Trophoblast cell (in vitro differentiated cells and primary cell): Measurements from ENCODE around the gene VWA2.

Source experiments
- DNase-seq, 2 donors: peaks; one replicate each; pipeline ENCODE4 v3.0.0-alpha.2; 2016
- H2AFZ ChIP-seq: 2 replicates; pipeline ENCODE4 v1.6.1; 2013; ENCODE audit warnings: low read length, moderate library complexity, mild to moderate bottlenecking; ENCODE audit not compliant: insufficient read depth, poor library complexity
- H2AK5ac ChIP-seq: 2 replicates; pipeline ENCODE4 v1.6.1; 2013; ENCODE audit warnings: mild to moderate bottlenecking, low read length
- H2BK120ac ChIP-seq: 2 replicates; pipeline ENCODE4 v1.6.1; 2013; ENCODE audit warnings: low read length, mild to moderate bottlenecking, moderate library complexity; ENCODE audit not compliant: insufficient read depth, poor library complexity
- H2BK12ac ChIP-seq: 2 replicates; pipeline ENCODE4 v1.6.1; 2013; ENCODE audit warnings: mild to moderate bottlenecking, low read length, moderate library complexity
- H2BK5ac ChIP-seq: 2 replicates; pipeline ENCODE4 v1.6.1; 2013; ENCODE audit warnings: low read length, low read depth, moderate library complexity, mild to moderate bottlenecking; ENCODE audit not compliant: poor library complexity
- H3K14ac ChIP-seq: 2 replicates; pipeline ENCODE4 v1.6.1; 2013; ENCODE audit warnings: mild to moderate bottlenecking, low read length
- H3K18ac ChIP-seq: 2 replicates; pipeline ENCODE4 v1.6.1; 2013; ENCODE audit warnings: mild to moderate bottlenecking, low read length
- H3K23ac ChIP-seq: 2 replicates; pipeline ENCODE4 v1.6.1; 2013; ENCODE audit warnings: low read length
- H3K27ac ChIP-seq: 2 replicates; pipeline ENCODE4 v1.5.1; 2013; ENCODE audit warnings: low read depth, mild to moderate bottlenecking, inconsistent platforms, low read length, moderate library complexity
- H3K27me3 ChIP-seq: 2 replicates; pipeline ENCODE4 v1.6.1; 2013; ENCODE audit warnings: inconsistent platforms, mild to moderate bottlenecking, low read length, moderate library complexity; ENCODE audit not compliant: insufficient read depth
- H3K36me3 ChIP-seq, 2 experiments: 1 replicate in 1 of 2; 2 replicates in 1 of 2; pipeline ENCODE4 v1.6.1; 2013; ENCODE audit warnings: low read length in 2 of 2, mild to moderate bottlenecking in 2 of 2, moderate library complexity in 1 of 2; ENCODE audit not compliant: insufficient read depth in 2 of 2, control insufficient read depth in 1 of 2
- H3K4ac ChIP-seq: 2 replicates; pipeline ENCODE4 v1.6.1; 2013; ENCODE audit warnings: low read depth, mild to moderate bottlenecking, low read length, moderate library complexity
- H3K4me1 ChIP-seq, 2 experiments: 1 replicate in 1 of 2; 2 replicates in 1 of 2; pipeline ENCODE4 v1.6.1; 2013; ENCODE audit warnings: low read length in 2 of 2, mild to moderate bottlenecking in 2 of 2, moderate library complexity in 1 of 2; ENCODE audit not compliant: insufficient read depth in 2 of 2, control insufficient read depth in 1 of 2
- H3K4me2 ChIP-seq: 2 replicates; pipeline ENCODE4 v1.6.1; 2013; ENCODE audit warnings: inconsistent platforms, mild to moderate bottlenecking, low read length, moderate library complexity
- H3K4me3 ChIP-seq: 2 replicates; pipeline ENCODE4 v1.5.1; 2013; ENCODE audit warnings: mild to moderate bottlenecking, low read depth, low read length, inconsistent platforms
- H3K79me1 ChIP-seq: one replicate; pipeline ENCODE4 v1.6.1; 2013; ENCODE audit warnings: low read length
- H3K79me2 ChIP-seq: 2 replicates; pipeline ENCODE4 v1.6.1; 2013; ENCODE audit warnings: low read length, mild to moderate bottlenecking; ENCODE audit not compliant: control insufficient read depth, insufficient read depth, poor library complexity
- H3K9ac ChIP-seq: 2 replicates; pipeline ENCODE4 v1.6.1; 2013; ENCODE audit warnings: mild to moderate bottlenecking, low read length
- H3K9me3 ChIP-seq: 2 replicates; pipeline ENCODE4 v1.6.1; 2013; ENCODE audit warnings: low read depth, mild to moderate bottlenecking, control low read depth, inconsistent platforms, low read length; ENCODE audit not compliant: insufficient read depth
- H4K12ac ChIP-seq: 2 replicates; pipeline ENCODE4 v1.6.1; 2013; ENCODE audit warnings: low read depth, mild to moderate bottlenecking, low read length, moderate library complexity
- H4K8ac ChIP-seq: 2 replicates; pipeline ENCODE4 v1.6.1; 2013; ENCODE audit warnings: low read depth, mild to moderate bottlenecking, low read length, moderate library complexity
- H4K91ac ChIP-seq: one replicate; pipeline ENCODE4 v1.6.1; 2013; ENCODE audit warnings: low read depth, mild to moderate bottlenecking, low read length, moderate library complexity
- WGBS: extraction: QIAGEN DNeasy Blood & Tissue Kit; methylation state at CpG from one replicate; pipeline ENCODE4 v1.1.7; 2013; ENCODE audit warnings: missing lambda C conversion rate; ENCODE audit not compliant: insufficient read length, insufficient coverage; ENCODE audit errors: extremely low coverage; 5-methylcytosine and 5-hydroxymethylcytosine counted together

VWA2 gene

DNA sequence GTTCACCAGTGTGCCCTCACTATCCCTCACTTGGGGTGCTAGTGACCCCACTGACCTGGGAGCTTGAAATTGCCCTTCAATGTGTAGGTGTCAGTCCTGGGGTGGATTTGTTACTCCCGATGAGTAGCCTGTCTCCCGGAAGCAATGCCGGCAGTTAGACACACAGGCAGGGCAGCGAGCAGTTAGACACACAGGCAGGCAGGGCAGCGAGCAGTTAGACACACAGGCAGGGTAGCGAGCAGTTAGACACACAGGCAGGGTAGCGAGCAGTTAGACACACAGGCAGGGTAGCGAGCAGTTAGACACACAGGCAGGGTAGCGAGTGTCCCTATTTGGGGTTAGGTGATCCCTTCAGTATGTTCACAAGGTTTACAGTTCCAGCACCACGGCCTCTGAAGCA lies 44.0 kb downstream of the VWA2 start:
- no peak overlapping the region for H2BK12ac ChIP-seq
- H3K79me2 ChIP-seq: no peaks in the 10 kb centered on the region
- H3K27me3 ChIP-seq: no peaks in the 10 kb centered on the region
- H3K4ac ChIP-seq: no peak overlapping the region
- no peak overlapping the region for H4K12ac ChIP-seq
- no CpG with 5 or more reads among the region's 10 CpGs for WGBS
- H2BK5ac ChIP-seq: no peak overlapping the region
- H4K8ac ChIP-seq: no peak overlapping the region
- no peak overlapping the region for H3K9ac ChIP-seq
- H3K79me1 ChIP-seq: no peaks in the 10 kb centered on the region
- H4K91ac ChIP-seq: no peak overlapping the region
- no peak overlapping the region for H3K4me3 ChIP-seq
- H3K4me1 ChIP-seq: no peaks in the 10 kb centered on the region
- H3K23ac ChIP-seq: no peak overlapping the region
- H2BK120ac ChIP-seq: no peak overlapping the region
- no peak overlapping the region for H3K18ac ChIP-seq
- no peaks in the 10 kb centered on the region for H3K9me3 ChIP-seq
- H3K36me3 ChIP-seq: no peaks in the 10 kb centered on the region
- H3K14ac ChIP-seq: no peak overlapping the region
- H2AK5ac ChIP-seq: no peak overlapping the region
- H2AFZ ChIP-seq: no peak overlapping the region
- no peak overlapping the region for H3K4me2 ChIP-seq
- no peak for DNase-seq
- no peak overlapping the region for H3K27ac ChIP-seq

GRCh38 chr10:114283535-114284234 lies 44.6 kb downstream of the VWA2 start:
- Histone ChIP-seq H2AK5ac (no peak overlapping the region), H2BK12ac (no peak overlapping the region), H3K18ac (no peak overlapping the region), H3K4me2 (no peak overlapping the region), H3K79me2 (no peaks in the 10 kb centered on the region), H2BK5ac (no peak overlapping the region), H4K12ac (no peak overlapping the region), H3K23ac (no peak overlapping the region), H4K8ac (no peak overlapping the region), H3K36me3 (no peaks in the 10 kb centered on the region), H3K4ac (no peak overlapping the region), H3K14ac (no peak overlapping the region), H3K4me1 (no peaks in the 10 kb centered on the region), H3K27me3 (no peaks in the 10 kb centered on the region), H3K4me3 (no peak overlapping the region), H3K79me1 (no peaks in the 10 kb centered on the region), H2AFZ (no peak overlapping the region), H3K9ac (no peak overlapping the region), H2BK120ac (no peak overlapping the region), H3K9me3 (no peaks in the 10 kb centered on the region), H4K91ac (no peak overlapping the region), H3K27ac (no peak overlapping the region)
- no peak for DNase-seq
- no CpG with 5 or more reads among the region's 6 CpGs for WGBS

- peaks cover 0 to 3% of the 10 kb centered on the region in 2 experiments for H3K36me3 ChIP-seq
- H2BK120ac ChIP-seq: no peak overlapping the region
- H3K79me2 ChIP-seq: no peaks in the 10 kb centered on the region
- no peak for DNase-seq
- WGBS: no CpG with 5 or more reads among the region's 13 CpGs
- H3K14ac ChIP-seq: no peak overlapping the region
- H2BK5ac ChIP-seq: no peak overlapping the region
- no peaks in the 10 kb centered on the region for H3K79me1 ChIP-seq
- no peak overlapping the region for H4K8ac ChIP-seq
- H3K18ac ChIP-seq: no peak overlapping the region
- H3K27me3 ChIP-seq: no peaks in the 10 kb centered on the region
- H3K4me2 ChIP-seq: no peak overlapping the region
- H3K9me3 ChIP-seq: peaks cover 3% of the 10 kb centered on the region
- H3K4me1 ChIP-seq: peaks cover 0 to 3% of the 10 kb centered on the region in 2 experiments
- H4K12ac ChIP-seq: no peak overlapping the region
- H3K23ac ChIP-seq: no peak overlapping the region
- H3K4me3 ChIP-seq: no peak overlapping the region
- H2BK12ac ChIP-seq: no peak overlapping the region
- no peak overlapping the region for H2AK5ac ChIP-seq
- H4K91ac ChIP-seq: no peak overlapping the region
- H3K27ac ChIP-seq: no peak overlapping the region
- no peak overlapping the region for H2AFZ ChIP-seq
- H3K9ac ChIP-seq: no peak overlapping the region
- H3K4ac ChIP-seq: no peak overlapping the region
Measured at GRCh38 chr10:114284346-114285071, 45.5 kb downstream of the VWA2 start.

GRCh38 chr10:114285961-114286441 lies 46.9 kb downstream of the VWA2 start:
- Histone ChIP-seq H2BK120ac (no peak overlapping the region), H3K4me2 (no peak overlapping the region), H2BK12ac (no peak overlapping the region), H3K79me2 (no peaks in the 10 kb centered on the region), H2BK5ac (no peak overlapping the region), H3K23ac (no peak overlapping the region), H3K4ac (no peak overlapping the region), H3K79me1 (no peaks in the 10 kb centered on the region), H4K8ac (no peak overlapping the region), H3K4me3 (no peak overlapping the region), H3K14ac (no peak overlapping the region), H3K36me3 (peaks cover 6 to 8% of the 10 kb centered on the region in 2 experiments), H3K9ac (peak overlapping the region; percentile 21), H3K9me3 (peaks cover 3% of the 10 kb centered on the region), H3K4me1 (peaks cover 0 to 3% of the 10 kb centered on the region in 2 experiments), H2AFZ (no peak overlapping the region), H3K27ac (no peak overlapping the region), H4K12ac (no peak overlapping the region), H2AK5ac (no peak overlapping the region), H3K18ac (no peak overlapping the region), H3K27me3 (no peaks in the 10 kb centered on the region), H4K91ac (no peak overlapping the region)
- DNase-seq: no peak
- WGBS: no CpG with 5 or more reads among the region's 31 CpGs
